Measurements from ENCODE around the gene ATP1A4.
"Not testable (repeated sequence)": the region's sequence is repeated elsewhere in the genome, so short reads cannot be mapped to it uniquely, and the experiment has no call there.

ATP1A4 gene

GRCh38 chr1:160124705-160125478 lies 26.5 kb upstream of the ATP1A4 start:
- no peak for DNase-seq

- DNase-seq: no peak
These were observed 25.7 kb upstream of the ATP1A4 start for GRCh38 chr1:160125746-160126145.

- not testable (repeated sequence) for DNase-seq
These were observed 25.1 kb upstream of the ATP1A4 start for GRCh38 chr1:160126342-160126741.

GRCh38 chr1:160127381-160127780 lies 24.0 kb upstream of the ATP1A4 start:
- DNase-seq: no peak

DNA sequence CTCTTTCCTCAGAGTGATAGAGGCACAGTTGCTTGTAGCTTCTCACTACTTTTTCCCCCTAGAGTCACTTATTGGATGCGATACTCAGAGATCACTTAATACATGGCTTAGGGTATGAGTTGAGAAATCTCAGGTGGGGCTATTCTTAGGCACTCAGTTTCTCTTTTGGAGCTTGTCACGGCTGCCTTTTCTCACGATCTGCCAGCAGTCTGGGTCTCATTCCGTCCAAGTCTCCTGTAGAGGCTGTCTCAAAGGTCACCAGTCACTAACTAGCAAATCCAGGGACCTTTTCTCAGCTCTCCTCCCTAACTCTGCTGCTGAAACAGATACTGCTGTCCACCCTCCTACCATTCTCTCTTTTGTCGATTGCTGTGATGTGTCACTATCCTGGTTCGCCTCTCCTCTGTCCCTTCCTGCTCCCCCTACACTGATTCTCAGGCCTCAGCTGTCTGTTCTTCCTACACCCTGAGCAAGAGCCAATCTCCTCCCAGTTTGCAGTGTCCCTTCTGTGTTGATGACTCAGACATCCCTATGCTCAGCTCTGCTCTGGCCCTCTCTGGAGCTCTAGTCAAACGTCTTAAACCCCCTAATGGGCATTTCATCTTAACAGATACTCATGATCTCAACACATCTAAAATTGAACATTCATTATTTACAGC lies 23.4 kb upstream of the ATP1A4 start:
- no peak for DNase-seq

- no peak for DNase-seq
These were observed 22.8 kb upstream of the ATP1A4 start for GRCh38 chr1:160128636-160129035.

DNA sequence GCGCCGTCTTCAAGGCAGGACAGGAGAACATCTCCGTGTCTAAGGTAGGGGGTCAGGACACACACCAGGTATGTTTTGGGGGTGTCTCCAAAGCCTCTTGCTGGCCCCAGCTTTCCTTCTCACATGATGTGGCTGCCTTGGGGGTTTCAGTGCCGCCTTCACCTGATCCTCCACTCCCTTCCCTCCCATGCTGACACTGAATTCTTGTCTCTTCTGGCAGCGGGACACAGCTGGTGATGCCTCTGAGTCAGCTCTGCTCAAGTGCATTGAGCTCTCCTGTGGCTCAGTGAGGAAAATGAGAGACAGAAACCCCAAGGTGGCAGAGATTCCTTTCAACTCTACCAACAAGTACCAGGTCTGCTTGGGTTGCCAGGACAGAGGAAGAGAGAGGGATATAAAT lies 22.4 kb upstream of the ATP1A4 start:
- no peak for DNase-seq

DNA sequence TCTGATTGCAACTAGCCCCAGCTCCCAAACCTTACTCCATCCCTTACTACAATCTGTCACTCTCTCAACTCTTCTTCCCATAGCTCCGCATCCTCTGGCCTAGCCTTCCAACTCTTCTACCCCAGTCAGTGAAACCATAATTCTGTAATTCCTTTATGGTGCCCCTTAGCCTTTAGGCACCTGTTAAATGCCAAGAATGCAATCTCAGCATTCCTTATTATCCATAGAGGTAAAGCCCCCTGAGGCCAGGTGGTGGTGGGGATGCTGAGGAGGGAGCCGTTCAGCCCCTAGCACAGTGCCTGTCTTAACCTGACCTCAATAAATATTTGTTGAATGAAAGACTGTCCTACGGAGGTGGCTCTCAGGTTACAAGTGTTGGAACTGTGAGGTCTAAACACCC lies 21.8 kb upstream of the ATP1A4 start:
- no peak for DNase-seq

DNA sequence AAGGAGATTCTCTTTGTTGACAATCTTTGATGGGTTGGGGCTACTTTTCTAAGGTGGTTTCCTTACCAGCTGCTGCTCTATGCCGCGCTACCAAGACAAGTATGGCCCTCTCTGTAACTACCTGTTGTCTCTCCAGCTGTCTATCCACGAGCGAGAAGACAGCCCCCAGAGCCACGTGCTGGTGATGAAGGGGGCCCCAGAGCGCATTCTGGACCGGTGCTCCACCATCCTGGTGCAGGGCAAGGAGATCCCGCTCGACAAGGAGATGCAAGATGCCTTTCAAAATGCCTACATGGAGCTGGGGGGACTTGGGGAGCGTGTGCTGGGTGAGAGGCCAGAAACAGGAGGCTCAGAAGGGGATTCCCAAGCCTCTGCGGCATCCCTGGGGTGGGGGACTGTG lies 21.4 kb upstream of the ATP1A4 start:
- no peak for DNase-seq

- no peak for DNase-seq
These were observed 20.9 kb upstream of the ATP1A4 start for GRCh38 chr1:160130486-160130885.

DNA sequence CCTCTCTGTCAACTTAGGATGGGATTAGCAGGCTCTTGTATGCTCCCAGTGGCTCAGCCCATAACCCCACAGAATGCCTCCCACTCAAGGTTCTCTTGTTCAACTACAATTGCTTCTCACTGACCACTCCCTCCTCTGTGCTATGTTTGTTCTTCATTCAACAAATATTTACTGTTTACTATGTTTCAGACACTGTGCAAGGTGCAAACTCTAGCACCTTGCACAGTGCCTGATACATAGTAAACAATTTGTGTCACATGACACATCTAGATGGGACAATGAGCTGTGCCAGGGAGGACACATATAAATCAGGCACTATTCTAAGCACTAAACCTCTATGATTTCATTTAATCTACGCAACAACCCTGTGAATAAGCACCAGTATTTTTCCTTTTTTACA lies 20.5 kb upstream of the ATP1A4 start:
- DNase-seq: no peak

GRCh38 chr1:160131803-160132565 lies 19.4 kb upstream of the ATP1A4 start:
- no peak for DNase-seq

DNA sequence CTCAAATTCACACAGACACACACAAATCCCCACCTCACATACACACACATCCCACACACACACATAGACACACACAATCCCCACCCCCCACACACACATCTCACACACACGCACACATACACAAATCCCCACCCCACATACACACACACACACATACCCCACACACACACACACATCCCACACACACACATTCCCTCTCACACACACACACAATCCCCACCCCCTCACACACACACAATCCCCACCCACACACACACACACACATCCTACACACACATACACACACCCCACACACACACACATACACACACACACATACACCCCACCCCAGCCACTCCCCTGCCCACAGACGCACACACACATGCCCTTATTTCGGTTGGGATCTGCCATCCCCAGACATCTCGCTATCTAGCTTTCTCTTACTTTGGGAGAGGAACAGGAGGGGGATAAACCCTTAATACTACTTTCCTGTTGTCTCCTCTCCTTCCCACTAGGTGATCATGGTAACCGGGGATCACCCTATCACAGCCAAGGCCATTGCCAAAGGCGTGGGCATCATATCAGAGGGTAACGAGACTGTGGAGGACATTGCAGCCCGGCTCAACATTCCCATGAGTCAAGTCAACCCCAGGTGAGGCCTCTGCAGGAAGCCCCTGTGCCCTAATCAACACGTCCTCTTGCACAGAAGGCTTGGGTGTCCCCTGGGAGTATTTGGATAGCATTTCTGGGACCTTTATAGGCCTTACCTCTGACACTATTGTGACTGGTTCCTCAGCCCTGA lies 17.2 kb upstream of the ATP1A4 start:
- DNase-seq: no peak

DNA sequence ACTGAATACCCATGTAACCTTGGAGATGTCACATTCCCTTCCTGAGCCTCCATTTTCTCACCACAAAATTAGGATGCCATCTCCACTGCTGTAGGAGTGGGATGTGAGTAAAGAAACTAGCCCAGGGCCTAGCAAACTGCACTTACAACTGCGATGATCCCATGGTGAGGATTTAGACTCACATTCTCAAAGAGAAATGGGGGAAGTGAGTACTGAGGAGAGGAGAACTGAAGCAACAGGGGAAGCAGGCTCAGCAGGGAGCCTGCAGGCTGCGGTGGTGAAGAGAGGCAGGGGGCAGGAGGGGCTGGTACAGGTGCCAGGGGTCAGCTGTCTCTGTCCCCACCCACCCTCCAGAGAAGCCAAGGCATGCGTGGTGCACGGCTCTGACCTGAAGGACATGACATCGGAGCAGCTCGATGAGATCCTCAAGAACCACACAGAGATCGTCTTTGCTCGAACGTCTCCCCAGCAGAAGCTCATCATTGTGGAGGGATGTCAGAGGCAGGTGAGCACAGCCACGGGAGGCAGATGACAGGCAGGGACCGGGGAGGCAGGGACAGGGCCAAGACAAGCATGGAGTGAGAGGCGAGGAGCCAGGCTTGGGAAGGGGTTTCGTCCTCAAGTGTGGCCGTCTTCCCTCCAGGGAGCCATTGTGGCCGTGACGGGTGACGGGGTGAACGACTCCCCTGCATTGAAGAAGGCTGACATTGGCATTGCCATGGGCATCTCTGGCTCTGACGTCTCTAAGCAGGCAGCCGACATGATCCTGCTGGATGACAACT lies 16.4 kb upstream of the ATP1A4 start:
- no peak for DNase-seq

DNA sequence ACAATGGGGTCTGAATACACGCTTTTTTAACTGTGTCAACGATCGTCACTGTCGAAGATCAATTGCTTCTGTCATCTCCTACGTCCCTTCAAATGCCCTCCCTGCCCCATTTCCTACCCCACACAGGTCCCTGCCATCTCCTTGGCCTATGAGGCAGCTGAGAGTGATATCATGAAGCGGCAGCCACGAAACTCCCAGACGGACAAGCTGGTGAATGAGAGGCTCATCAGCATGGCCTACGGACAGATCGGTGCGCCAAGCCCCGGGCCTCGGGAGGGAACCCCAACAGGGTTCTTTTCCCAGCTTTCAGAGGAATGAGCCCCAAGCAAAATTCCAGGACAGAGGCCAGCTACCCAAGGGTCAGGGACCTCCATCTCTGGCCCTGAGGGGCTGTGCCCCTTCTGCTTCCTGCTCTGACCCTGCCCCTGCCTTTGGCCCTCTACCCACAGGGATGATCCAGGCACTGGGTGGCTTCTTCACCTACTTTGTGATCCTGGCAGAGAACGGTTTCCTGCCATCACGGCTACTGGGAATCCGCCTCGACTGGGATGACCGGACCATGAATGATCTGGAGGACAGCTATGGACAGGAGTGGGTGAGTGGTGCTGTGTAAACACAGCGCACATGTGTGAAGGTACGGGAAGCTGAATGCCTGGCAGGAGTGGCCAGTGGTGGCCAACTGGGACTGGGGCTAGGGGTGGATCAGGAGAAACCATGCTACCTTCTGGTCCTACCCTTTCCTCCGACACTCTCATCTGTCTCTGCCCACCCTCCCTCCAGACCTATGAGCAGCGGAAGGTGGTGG lies 15.1 kb upstream of the ATP1A4 start:
- DNase-seq: no peak

DNA sequence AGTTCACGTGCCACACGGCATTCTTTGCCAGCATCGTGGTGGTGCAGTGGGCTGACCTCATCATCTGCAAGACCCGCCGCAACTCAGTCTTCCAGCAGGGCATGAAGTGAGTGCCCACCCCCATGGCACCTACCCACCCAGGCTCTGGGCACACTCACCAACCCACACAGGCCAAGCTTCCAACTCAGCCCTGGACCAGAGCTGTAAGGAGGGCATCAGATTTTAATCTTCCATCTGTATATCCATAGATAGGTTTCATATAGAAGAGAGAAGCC lies 14.5 kb upstream of the ATP1A4 start:
- no peak for DNase-seq

GRCh38 chr1:160137216-160137862 lies 14.1 kb upstream of the ATP1A4 start:
- no peak for DNase-seq

GRCh38 chr1:160139840-160140239 lies 11.6 kb upstream of the ATP1A4 start:
- DNase-seq: no peak

GRCh38 chr1:160143695-160144094 lies 7.7 kb upstream of the ATP1A4 start:
- DNase-seq: no peak

- DNase-seq: no peak
These were observed 6.5 kb upstream of the ATP1A4 start for GRCh38 chr1:160144921-160145320.

- DNase-seq: no peak
These were observed 5.3 kb upstream of the ATP1A4 start for GRCh38 chr1:160146107-160146506.

All from activated CD8-positive, alpha-beta memory T cell treated with anti-CD3 and anti-CD28 coated beads, Interleukin-2, amount 50 U/mL, for 4 hours (primary cell).